ENCODE measurements around the gene TPX2.

Gene TPX2

GRCh38 chr20:31718952-31719643, 20.0 kb upstream of the TPX2 start:
- H3K27ac Mint-ChIP-seq = peak overlapping the region; percentile 97 to 99 (median 99)
- H3K36me3 Mint-ChIP-seq (ENCODE audit: low read depth) = peaks cover 62% of the 10 kb centered on the region
- H3K9me3 Mint-ChIP-seq = no peaks in the 10 kb centered on the region
- H3K4me3 Mint-ChIP-seq = peak overlapping the region; percentile 94 to 97 (median 95)
- TF ChIP-seq CTCF (IDR thresholded peaks at IDR 0.05; ENCODE audit: unreplicated experiment in 3 of 3) = no peak
- H3K27me3 Mint-ChIP-seq (ENCODE audit: low read depth) = no peaks in the 10 kb centered on the region
- peaks cover 71% of the 10 kb centered on the region for H3K4me1 Mint-ChIP-seq

- Mint-ChIP-seq H3K27me3 (ENCODE audit: low read depth) (no peaks in the 10 kb centered on the region), H3K4me1 (peaks cover 69% of the 10 kb centered on the region), H3K4me3 (peak overlapping the region; percentile 94 to 97 (median 95)), H3K36me3 (ENCODE audit: low read depth) (peaks cover 58% of the 10 kb centered on the region), H3K27ac (peak overlapping the region; percentile 97 to 99 (median 99)), H3K9me3 (no peaks in the 10 kb centered on the region)
- no peak for TF ChIP-seq CTCF (IDR thresholded peaks at IDR 0.05; ENCODE audit: unreplicated experiment in 3 of 3)
Measured at GRCh38 chr20:31719644-31720485, 19.2 kb upstream of the TPX2 start.

- Mint-ChIP-seq H3K4me3 (peak overlapping the region; percentile 94 to 97 (median 95)), H3K4me1 (peaks cover 65% of the 10 kb centered on the region), H3K27me3 (ENCODE audit: low read depth) (no peaks in the 10 kb centered on the region), H3K36me3 (ENCODE audit: low read depth) (peaks cover 52% of the 10 kb centered on the region), H3K9me3 (no peaks in the 10 kb centered on the region), H3K27ac (peak overlapping the region; percentile 97 to 99 (median 99))
- TF ChIP-seq CTCF (IDR thresholded peaks at IDR 0.05; ENCODE audit: unreplicated experiment in 3 of 3) = no peak
Measured at GRCh38 chr20:31720486-31721407, 18.3 kb upstream of the TPX2 start.

- TF ChIP-seq CTCF (IDR thresholded peaks at IDR 0.05; ENCODE audit: unreplicated experiment in 3 of 3) = no peak
- Mint-ChIP-seq H3K4me3 (peak overlapping the region; percentile 94 to 97 (median 95)), H3K4me1 (peaks cover 59% of the 10 kb centered on the region), H3K27ac (peak overlapping the region; percentile 99), H3K36me3 (ENCODE audit: low read depth) (peaks cover 45% of the 10 kb centered on the region), H3K9me3 (no peaks in the 10 kb centered on the region), H3K27me3 (ENCODE audit: low read depth) (no peaks in the 10 kb centered on the region)
Measured at GRCh38 chr20:31721408-31722256, 17.5 kb upstream of the TPX2 start.
